Measurements from ENCODE around the gene SLC9A2. TPM values are rescaled to one million over a fixed set of nuclear protein-coding genes. Genes with fewer than 3 reads are reported as not detected.
A peak's percentile ranks its signal among the peaks of the same experiment; 100 is the strongest.

SLC9A2 gene
- total RNA-seq, 6 donors from 2014 or later = 0.30 to 1.1 (median 0.38) TPM; not detected in 2

- H3K9me3 ChIP-seq = no peaks in the 10 kb centered on the region
Measured at GRCh38 chr2:102708847-102709559, 89.7 kb downstream of the SLC9A2 start.

DNA sequence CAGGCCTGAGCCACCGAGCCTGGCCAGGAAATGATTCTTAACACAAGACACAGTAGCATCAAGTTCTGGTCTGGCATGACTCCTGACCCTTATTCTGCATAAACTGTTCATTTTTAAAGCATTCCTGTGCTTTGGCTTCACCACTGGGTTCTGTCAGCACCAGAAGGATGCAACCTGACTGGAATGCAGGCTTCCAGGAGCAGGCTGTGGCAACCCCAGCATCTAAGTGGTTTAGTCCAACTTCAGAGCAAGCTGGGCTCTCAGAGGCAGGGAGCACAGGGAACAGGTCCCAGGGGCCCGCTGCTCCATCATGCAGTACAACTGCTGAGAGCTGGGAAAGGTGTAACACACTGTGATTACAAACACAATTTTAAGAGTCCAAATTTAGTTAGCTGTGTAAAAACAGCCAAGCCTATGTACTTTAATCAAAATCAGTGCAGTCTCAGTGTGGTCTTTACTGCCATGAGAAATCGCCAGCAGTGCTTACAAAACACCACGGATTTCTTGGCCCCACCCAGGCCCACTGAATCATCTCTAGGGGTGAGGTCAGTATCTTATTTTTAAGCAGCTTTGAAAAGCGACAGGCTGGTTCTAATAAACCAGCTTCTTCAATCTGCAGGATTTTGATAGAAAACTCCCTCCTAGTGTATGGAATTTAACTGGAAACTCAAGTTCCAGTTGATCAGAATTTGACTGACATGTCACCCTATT is 98.1 kb downstream of the SLC9A2 start:
- Histone ChIP-seq H3K27ac (no peak overlapping the region), H3K27me3 (no peaks in the 10 kb centered on the region), H3K36me3 (peaks cover 15 to 44% (median 24%) of the 10 kb centered on the region in 4 donors), H3K9me3 (no peaks in the 10 kb centered on the region), H3K4me1 (no peaks in the 10 kb centered on the region), H3K4me3 (no peak overlapping the region)
- 86 to 88% methylated on average over 4 to 5 of the region's 5 CpGs for WGBS, 2 donors
- TF ChIP-seq POLR2AphosphoS5 (IDR thresholded peaks at IDR 0.05) = no peak
- no peak for TF ChIP-seq POLR2A (IDR thresholded peaks at IDR 0.05)
- TF ChIP-seq, protein P1, sequence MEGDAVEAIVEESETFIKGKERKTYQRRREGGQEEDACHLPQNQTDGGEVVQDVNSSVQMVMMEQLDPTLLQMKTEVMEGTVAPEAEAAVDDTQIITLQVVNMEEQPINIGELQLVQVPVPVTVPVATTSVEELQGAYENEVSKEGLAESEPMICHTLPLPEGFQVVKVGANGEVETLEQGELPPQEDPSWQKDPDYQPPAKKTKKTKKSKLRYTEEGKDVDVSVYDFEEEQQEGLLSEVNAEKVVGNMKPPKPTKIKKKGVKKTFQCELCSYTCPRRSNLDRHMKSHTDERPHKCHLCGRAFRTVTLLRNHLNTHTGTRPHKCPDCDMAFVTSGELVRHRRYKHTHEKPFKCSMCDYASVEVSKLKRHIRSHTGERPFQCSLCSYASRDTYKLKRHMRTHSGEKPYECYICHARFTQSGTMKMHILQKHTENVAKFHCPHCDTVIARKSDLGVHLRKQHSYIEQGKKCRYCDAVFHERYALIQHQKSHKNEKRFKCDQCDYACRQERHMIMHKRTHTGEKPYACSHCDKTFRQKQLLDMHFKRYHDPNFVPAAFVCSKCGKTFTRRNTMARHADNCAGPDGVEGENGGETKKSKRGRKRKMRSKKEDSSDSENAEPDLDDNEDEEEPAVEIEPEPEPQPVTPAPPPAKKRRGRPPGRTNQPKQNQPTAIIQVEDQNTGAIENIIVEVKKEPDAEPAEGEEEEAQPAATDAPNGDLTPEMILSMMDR (IDR thresholded peaks at IDR 0.05) = no peak
- TF ChIP-seq EP300 (IDR thresholded peaks at IDR 0.05) = no peak
- ATAC-seq (ENCODE audit: low FRiP score in 2 of 2) (peak in 1 of 2 donors; percentile 88), DNase-seq (no peak)

More at GRCh38 chr2:102708847-102709559, 89.7 kb downstream of the SLC9A2 start:
- Histone ChIP-seq H3K4me3 (no peak overlapping the region), H3K27ac (no peak overlapping the region), H3K4me1 (no peaks in the 10 kb centered on the region), H3K27me3 (no peaks in the 10 kb centered on the region), H3K36me3 (no peaks in the 10 kb centered on the region)
- ATAC-seq (ENCODE audit: low FRiP score in 2 of 2) (no peak), DNase-seq (no peak)
- 81 to 84% methylated on average over 8 of the region's 8 CpGs for WGBS, 2 donors
- TF ChIP-seq, protein P1 (IDR thresholded peaks at IDR 0.05) = no peak
- TF ChIP-seq EP300 (IDR thresholded peaks at IDR 0.05) (no peak), POLR2A (IDR thresholded peaks at IDR 0.05) (no peak), POLR2AphosphoS5 (IDR thresholded peaks at IDR 0.05) (no peak)

GRCh38 chr2:102718387-102719316 is 99.3 kb downstream of the SLC9A2 start:
- Histone ChIP-seq H3K36me3 (peaks cover 15 to 55% (median 33%) of the 10 kb centered on the region in 4 donors), H3K4me3 (no peak overlapping the region), H3K27me3 (no peaks in the 10 kb centered on the region), H3K4me1 (no peaks in the 10 kb centered on the region), H3K27ac (no peak overlapping the region), H3K9me3 (no peaks in the 10 kb centered on the region)
- DNase-seq (peak in 1 of 2 donors; percentile 73), ATAC-seq (ENCODE audit: low FRiP score in 2 of 2) (no peak)
- 84 to 95% methylated on average over 10 to 26 of the region's 26 CpGs for WGBS, 2 donors
- TF ChIP-seq POLR2AphosphoS5 (IDR thresholded peaks at IDR 0.05) = no peak
- TF ChIP-seq, protein P1 (IDR thresholded peaks at IDR 0.05) = no peak

GRCh38 chr2:102724016-102724490 is 104.7 kb downstream of the SLC9A2 start:
- 78 to 83% methylated on average over 7 of the region's 7 CpGs for WGBS, 2 donors
- DNase-seq = no peak

More at GRCh38 chr2:102724016-102724490, 104.7 kb downstream of the SLC9A2 start:
- peaks cover 9 to 61% (median 31%) of the 10 kb centered on the region in 4 donors for H3K36me3 ChIP-seq
- peaks cover 0 to 8% (median 2%) of the 10 kb centered on the region in 4 donors for H3K4me1 ChIP-seq
- H3K4me3 ChIP-seq = no peak overlapping the region
- no peaks in the 10 kb centered on the region for H3K27me3 ChIP-seq
- no peaks in the 10 kb centered on the region for H3K9me3 ChIP-seq
- no peak overlapping the region for H3K27ac ChIP-seq
- TF ChIP-seq, protein P1 (IDR thresholded peaks at IDR 0.05) = no peak
- TF ChIP-seq EP300 (IDR thresholded peaks at IDR 0.05) (no peak), POLR2AphosphoS5 (IDR thresholded peaks at IDR 0.05) (no peak), POLR2A (IDR thresholded peaks at IDR 0.05) (no peak)
- ATAC-seq (ENCODE audit: low FRiP score in 2 of 2) = no peak

All from upper lobe of left lung (tissue), 6 donors.